ENCODE measurements around the gene OR5AU1.

The OR5AU1 gene

DNA sequence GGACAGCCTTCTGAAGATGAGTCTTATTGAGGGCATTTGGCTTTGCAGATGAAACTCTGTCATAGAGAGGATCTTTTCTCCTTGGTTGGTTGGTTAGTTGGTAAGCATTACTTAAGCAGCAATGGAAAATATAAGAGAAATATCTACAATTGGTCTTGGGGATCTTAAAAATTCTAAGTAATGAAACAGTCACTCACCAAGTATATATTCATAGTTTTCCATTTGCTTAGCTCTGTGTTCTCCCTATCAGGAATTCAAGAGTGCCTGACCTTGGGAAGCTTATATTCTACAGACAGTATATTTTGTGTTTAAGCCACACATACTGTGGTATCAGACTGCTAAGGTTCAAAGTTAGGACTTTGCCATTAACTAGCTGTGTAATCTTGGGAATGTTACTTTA, at the start of gene OR5AU1:
TSS of gene OR5AU1 (minus strand) at position 101 of the 400 bp plus-strand sequence. CDS start 191 bp downstream, outside the sequence.
- DNase-seq (ENCODE audit: low read depth): no peak

DNA sequence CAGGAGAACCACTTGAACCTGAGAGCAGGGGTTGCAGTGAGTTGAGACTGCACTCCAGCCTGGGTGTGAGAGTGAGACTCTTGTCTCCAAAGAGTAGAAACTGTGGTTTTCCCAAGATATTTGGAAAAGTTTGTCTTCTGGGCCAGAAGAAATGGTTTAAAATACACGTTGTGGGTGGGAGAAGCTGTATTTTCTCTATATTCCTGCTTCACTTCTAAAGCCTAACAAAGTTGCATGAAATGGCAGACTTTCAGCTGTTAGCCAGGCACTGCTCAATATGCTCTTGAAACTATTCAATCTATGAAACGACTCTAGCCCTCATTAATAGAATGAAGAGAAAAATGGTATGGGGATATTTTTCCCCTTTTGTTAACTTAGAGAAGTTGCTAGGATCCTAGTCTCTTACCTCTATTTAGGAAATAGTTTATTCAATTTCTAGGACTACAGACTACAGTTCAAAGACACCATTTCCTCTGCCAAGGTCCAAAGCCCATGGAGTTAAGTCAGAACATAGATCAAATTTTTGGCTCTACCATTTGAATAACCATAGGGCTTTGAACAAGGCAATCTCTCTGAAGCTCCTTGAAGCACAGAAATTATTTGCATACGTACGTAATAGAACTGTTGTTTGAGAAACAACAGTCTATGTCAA, 49.3 kb upstream of the OR5AU1 start:
- no peak for DNase-seq (ENCODE audit: low read depth)

DNA sequence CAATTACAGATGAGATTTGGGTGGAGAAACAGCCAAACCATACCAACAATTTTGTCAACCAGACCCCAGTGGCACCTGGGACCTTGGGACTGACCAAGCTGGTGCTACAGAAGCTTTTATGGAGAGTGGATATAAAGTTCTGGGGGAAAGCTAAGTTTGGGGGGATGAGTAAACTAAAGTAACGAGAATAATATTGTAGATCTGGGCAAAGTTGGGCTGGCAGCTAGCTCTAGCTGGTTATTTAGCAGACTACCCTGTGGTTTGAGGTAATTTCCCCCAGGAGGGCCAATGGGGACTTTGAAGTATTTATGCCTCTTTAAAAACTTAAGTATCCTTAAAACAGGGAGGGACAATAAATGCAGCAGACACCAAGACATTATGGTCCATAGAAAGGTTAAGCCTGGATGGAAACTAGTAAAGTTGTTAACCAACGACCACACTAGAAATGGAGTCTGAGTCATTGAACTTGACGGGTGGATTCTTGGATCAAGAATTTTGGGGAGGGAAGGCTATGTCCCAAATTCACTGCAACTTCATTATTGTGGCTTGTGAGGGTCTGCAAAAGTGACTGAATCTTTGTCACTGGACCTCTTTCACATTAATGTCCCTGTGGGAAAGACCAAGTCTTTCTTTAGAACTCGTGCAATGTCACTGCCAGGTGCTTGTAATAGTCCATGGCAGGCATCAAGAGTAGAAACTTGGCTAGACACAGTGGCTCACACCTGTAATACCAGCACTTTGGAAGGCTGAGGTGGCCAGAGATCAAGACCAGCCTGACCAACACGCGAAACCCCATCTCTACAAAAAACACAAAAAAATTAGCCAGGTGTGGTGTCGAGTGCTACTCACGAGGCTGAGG, 48.5 kb upstream of the OR5AU1 start:
- no peak for DNase-seq (ENCODE audit: low read depth)

DNA sequence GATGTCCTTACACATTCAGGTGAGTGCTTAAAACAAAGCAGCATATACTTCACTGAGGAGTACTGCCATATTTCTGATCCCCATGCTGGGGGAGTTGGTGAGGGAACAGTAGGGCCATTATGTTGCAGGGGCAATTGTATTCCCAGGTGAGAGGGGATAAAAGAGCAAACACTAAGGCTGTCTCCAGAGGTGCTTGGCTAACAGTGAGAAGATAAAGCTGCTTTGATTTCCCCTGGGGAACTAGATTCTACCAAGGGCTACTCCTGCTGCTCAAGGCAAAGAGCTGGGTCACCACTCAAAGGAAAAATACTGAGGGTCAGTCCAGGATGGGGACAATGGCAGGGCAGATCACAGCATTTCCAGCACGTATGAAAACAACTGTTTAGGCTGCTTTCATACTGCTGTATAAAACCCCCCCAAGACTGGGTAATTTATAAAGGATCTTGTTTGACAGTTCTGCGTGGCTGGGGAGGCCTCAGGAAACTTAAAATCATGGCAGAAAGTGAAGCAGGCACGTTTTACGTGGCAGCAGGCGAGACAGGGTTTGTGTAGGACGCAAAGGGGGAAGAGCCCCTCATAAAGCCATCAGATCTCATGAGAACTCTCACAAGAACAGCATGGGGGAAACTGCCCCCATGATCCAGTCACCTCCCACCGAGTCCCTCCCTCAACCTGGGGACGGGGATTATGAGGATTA, 47.8 kb upstream of the OR5AU1 start:
- DNase-seq (ENCODE audit: low read depth): no peak

DNA sequence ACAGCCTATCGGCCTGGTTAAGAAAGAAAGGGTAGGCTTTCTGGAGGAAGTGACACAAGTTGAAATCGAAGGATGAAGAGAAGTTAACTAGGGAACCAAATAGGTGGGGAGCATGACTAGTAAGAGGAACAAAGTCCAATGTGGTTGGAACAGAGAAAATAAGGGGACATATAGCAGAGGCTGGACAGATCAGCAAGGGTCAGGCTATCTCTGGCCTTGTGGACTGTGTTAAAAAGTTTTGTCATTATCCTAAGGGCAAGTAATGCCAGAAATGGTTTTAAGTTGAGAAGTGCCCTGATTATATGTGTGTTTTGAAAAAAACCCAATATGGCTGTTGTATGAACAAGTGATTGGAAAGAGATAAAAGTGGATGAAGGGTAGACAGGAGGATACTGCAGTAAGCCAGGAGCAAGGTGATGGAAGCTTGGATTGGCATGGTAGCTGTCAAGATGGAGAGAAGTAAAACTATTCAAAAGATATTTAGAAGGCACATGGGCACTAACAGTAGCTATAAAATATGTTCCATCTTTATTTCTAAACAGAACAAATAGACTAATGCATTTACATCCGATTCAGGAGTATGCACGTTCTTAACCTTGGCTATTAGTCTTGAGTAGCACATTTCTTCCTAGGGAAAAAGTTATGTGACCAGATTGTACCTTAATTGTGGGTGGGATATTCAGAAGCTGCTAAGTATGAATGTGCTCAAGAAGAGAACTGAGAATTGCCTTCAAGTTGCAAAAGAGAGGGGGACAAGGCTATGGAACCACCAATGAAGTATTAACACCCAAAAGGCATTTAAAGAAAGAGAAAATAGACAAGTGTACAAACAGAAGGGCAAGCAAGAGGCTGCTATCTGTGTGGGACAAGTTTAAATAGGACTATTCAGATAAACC, 46.8 kb upstream of the OR5AU1 start:
- no peak for DNase-seq (ENCODE audit: low read depth)

DNA sequence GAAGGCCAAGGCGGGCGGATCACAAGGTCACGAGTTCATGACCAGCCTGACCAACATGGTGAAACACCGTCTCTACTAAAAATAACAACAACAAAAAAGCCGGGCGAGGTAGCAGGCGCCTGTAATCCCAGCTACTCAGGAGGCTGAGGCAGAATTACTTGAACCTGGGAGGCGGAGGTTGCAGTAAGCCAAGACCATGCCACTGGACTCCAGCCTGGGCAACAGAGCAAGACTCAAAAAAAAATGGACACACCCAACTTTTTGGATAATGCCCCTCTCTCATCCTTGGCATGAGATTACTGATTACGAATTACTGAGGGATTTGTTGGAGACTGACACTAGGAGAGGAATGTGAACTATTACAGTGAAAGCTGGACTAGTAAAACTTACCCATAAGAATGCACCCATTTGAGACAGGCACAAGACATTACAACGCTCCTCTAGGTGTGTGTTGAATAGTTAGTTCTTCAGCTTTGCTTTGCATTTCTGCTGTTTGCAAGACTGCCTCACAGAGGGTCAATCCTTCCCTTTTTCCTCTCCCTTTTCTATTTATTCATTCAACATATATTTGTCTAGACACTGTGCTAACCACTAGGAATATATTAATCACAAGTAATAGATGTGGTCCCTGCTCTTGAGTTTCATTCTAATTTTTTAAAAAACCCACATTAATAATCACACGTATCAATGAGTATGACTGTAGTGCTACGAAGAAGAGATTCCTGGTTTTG, 46.0 kb upstream of the OR5AU1 start:
- DNase-seq (ENCODE audit: low read depth): no peak

DNA sequence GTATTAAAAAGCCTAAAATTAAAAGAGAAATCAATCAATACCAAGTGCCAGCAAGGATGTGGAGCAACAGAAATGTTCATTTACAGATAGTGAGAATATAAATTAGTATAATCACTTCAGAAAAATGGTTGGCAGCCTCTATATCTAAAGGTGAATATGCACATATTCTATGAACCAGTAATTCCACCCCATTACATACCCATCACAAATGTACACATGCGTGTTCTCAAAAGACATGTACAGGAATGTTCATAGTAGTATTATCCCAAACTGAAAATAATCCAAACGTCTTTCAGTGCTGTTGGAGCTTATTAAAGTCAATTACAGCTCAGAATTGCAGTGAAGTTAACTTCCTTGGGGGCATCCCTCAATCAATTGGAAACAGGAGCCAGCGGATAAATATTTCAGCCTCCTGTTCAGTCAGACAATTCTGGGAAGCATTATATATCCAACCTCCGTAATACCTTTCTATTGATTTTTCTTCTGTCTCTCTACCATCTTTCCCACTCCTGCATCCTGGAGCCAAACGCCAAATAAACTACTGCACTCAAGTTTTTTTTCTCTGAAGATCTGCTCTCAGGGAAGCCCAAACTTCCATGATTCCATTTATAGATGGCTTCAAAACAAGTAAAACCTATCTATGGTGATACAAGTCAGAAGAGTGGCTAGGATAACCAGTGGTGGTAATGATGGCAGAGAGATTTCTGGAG, 45.0 kb upstream of the OR5AU1 start:
- DNase-seq (ENCODE audit: low read depth): no peak

DNA sequence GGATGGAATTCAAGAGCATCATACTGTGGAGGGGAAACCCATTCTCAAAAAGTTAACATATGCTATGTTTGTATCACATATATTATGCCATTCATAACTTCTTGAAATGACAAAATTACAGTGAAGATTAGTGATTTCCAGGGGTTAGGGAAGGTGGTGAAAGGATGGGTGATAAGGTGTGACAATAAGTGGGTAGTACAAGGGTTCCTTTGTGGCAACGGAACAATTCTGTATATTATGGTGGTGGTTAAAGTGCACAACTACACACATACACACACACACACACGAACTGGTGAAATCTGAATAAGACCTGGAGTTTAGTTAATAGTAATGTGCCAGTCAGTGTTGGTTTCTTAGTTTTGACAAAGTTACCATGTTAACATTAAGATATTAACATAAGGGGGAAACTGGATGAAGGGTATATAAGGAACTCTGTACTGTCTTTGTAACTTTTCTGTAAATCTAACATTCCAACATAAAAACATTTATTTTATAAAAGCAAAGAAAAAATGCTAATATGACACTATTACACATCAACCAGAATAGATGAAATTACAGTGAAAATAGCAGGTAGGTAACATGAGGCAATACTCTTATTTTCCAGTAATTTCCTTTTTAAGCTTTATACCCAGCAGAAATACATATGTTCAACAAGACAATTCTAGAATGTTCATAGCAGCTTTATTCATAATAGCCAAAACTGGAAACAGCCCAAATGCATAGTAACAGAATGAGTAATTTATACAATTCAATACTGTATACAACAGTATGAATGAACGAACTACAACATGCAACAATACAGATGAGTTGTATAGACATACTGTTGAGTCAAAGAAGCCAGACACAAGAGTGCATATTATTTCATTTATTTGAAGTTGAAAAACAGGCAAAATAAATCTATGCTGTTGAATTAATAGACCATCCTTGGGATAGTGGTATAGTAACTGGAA, 44.0 kb upstream of the OR5AU1 start:
- no peak for DNase-seq (ENCODE audit: low read depth)

DNA sequence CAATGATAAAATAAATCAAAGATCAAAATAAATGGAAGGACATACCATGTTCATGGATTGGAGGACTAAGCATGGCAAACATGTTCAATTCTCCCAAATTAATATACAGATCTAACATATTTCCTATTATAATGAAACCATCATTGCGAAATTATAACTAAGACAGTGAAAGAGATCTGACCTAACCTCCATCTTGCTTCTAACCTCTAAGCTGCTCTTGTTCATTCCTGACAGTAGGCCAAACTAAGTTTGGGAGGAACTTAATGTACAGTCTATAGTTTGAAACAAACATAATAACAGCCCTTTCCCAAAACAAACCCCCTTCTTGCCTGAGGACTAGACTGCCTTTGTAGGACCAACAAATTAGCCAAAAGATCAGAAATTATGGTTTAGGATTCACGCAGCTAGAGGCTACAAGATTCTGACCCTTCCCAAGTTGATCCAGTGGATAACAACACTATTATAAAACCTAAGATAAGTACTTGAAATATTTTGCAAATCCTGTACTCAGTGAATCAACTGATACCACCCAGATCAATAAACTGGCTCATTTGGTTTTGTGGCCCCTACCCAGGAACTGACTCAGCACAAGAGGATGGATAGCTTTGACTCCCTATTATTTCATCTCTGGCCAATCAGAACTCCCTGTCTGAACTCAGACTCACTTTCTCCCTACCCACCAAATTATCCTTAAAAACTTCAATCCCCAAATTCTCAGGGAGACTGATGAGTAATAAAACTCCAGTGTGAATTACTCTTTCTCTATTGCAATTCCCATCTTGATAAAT, 41.7 kb upstream of the OR5AU1 start:
- peak; percentile 36 for DNase-seq (ENCODE audit: low read depth)

DNA sequence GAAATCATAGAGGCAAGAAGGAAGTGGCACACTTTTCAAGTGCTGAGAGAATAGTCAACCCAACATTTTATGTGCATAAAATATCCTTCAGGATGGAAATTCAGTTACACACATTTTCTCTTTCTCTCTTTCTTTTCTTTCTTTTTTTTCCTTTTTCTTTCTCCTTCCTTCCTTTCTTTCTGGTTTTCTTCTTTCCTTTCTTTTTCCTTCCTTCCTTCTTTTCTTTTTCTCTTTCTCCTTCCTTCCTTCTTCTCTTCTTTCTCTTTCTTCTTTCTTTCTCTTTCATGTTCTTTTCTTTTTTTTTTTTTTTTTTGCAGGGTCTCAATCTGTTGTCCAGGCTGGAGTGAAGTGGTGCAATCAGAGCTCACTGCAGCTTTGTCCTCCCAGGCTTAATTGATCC, 38.7 kb upstream of the OR5AU1 start:
- no peak for DNase-seq (ENCODE audit: low read depth)

DNA sequence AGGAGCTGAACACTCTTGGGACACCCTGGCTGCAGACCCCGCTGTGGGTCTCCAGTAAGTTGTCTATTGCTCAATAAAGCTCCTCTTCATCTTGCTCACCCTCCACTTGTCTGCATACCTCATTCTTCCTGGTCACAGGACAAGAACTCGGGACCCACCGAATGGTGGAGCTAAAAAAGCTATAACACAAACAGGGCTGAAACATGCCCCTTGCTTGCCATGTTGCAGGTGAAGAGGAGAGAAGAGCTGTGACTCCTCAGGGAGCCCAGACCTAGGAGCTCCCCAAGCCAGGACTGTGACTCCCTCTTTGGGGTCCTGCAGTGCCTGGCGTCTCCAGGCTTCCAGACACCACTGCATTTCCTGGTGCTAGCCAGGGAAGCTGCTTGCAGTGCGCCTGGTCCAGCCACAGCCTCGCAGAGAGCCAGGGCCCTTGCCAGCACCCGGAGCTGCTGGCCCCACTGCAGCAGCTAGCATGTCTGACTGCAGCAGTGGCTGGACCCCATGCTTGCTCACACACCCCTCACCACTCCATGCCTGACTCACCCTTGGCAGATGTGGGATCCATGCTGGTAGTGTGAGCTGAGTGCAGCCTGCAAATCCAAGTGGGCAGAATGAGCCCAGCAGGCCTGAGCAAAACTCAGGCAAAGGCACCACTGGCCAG, 37.1 kb upstream of the OR5AU1 start:
- DNase-seq (ENCODE audit: low read depth): no peak

DNA sequence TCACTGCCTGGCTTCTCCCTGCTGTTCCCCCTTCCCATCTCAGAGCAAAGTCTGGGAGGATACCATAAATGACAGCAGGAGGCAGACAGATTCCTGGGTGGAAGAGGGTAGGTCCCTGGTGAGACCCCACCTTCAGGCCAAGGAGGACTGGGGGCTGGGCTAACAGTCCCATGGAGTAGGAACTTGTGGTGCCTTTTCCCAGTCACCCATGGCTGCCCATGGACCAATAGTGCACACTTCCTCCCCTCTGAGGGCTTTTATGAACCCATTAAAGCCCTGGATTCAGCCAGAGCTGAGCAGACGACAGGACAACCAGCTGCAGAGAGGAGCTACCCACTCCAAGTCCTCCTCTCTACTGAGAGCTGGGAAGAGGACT, 36.6 kb upstream of the OR5AU1 start:
- DNase-seq (ENCODE audit: low read depth): no peak

DNA sequence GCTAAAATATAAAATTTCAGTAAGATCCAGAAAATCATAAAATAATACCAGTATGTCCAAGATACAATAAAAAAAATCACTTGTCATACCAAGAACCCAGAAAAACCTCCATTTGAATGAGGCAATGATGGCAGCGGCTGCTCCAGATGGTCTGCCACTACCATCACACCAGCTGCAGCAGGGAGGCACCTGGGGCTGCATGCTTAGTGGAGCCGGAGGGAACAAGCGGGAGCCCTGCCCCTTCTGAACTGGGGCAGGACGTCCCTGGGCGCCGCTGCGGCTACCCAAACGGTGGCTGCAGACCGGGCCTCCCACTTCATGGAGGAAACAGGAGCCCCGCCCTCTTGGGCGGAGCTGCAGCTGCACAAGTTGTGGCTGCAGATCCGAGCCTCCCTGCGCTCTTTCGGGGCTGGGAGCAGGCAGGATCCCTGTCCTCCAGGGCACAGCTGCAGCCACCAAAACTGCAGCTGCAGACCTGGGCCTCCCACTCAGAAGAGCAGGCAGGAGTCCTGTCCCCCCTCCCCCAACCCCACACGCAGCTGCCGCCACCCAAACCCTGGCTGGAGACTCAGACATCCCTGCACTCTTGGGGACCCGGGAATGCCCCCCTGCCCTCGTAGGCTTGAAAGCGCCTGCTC, 36.1 kb upstream of the OR5AU1 start:
- no peak for DNase-seq (ENCODE audit: low read depth)

DNA sequence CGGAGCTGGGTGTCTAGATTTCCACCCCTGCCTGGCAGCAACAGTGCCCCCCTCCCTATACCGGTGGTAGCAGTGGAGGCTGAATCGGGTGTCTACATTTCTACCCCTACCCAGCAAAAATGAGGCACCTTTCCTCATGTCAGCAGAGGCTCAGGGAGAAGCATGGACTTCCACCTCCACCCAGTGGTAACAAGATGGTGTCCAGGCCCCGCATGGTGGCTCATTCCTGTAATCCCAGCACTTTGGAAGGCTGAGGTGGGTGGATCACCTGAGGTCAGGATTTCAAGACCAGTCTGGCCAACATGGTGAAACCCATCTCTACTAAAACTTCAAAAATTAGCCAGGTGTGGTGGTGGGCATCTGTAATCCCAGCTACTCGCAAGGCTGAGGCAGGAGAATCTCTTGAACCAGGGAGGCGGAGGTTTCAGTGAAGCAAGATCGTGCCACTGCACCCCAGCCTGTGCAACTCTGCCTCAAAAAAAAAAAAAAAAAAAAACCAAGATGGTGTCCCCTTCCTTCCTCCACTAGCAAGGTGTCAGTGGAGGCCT, 35.5 kb upstream of the OR5AU1 start:
- no peak for DNase-seq (ENCODE audit: low read depth)

DNA sequence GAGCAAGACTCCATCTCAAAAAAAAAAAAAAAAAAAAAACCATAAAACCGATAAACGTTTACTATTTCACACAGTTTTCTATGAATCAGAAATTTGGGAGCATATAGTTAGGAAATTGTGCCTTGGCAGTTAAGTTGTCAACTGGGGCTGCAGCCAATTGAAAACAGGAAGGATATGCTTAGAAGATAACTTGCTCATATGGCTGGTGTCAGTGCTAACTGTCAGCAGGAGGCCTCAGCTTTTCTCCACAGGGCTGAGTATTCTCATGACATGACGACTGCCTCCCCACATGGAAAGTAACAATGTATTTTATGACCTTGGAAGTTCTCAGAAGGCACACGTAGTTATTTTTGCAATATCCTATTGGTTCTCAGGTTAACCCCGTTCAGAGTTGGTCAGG, 29.6 kb upstream of the OR5AU1 start:
- DNase-seq (ENCODE audit: low read depth): no peak

DNA sequence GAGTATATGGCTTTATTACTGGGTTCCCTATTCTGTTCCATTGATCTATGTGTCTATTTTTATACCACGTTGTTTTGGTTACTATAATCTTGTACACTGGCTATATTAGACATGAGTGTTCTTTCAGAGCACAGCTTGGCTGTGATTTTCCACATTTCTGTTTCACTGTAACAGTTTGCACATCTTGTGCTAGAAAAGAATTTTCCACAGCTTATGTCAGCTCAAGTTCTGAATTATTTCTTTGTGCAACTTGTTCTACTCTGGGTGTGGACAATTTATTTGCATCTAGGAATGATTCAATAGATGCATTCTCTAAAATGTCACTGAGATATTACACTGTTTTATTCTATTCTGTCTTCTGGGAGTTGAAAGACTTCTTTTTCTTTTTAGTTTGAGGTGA, 28.4 kb upstream of the OR5AU1 start:
- no peak for DNase-seq (ENCODE audit: low read depth)

DNA sequence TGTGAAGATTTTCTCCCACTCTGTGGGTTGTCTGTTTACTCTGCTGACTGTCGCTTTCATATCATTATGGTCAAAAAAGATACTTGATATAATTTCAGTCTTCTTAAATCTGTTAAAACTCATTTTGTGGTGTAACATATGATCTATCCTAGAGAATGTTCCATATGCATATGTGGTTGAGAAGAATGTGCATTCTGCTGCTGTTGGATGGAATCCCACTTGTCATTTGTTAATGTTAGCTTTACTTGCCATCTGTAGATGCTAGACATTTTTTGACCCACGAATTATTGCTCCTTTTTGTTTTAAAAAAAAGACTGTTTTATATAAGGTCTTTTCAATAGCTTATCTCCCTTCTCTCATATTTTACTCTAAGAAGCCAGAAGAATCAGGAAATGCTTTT, 26.3 kb upstream of the OR5AU1 start:
- no peak for DNase-seq (ENCODE audit: low read depth)

All from amniotic epithelial cell (primary cell).